Measurements from ENCODE around the gene FOXO1. TPM values are rescaled to one million over a fixed set of nuclear protein-coding genes. Genes with fewer than 3 reads are reported as not detected.

FOXO1 gene
- total RNA-seq, 2 experiments from 2014 or later = 31.6 to 32.2 TPM

DNA sequence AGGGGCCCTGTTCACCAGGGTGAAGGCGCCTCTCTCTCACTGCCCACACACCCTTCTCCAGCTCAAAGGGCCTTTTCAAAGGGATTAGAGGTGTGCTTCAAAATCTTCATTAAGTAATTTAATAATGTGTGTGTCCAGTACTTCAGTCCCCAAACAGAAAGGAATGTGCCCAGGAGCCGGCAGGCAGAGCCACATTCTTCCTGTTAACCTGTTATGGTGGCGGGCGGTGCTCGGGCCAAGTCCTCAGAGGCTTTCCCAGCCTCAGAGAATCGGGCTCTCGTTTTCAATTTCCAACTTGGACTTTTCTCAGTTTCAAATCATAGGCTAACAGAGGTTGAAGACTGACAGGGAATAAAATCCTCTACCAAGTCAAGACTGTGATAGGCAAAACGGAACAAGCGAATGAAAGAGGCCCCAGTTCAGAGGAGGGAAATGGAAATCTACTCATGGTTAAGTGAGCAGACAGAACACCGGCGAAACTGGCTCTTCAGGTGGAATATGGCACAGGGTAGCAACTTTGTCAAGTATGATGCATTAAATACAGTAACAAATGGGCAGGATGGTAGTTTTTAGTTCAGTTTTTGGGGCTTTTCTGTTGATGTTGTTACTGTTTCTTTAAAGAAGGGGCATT, 68.6 kb downstream of the FOXO1 start:
- Mint-ChIP-seq H3K4me3 (peak overlapping the region; percentile 23), H3K9me3 (no peaks in the 10 kb centered on the region), H3K36me3 (ENCODE audit: low read depth) (peaks cover 7% of the 10 kb centered on the region), H3K4me1 (peaks cover 65% of the 10 kb centered on the region), H3K27ac (peak overlapping the region; percentile 33), H3K27me3 (no peaks in the 10 kb centered on the region)
- DNase-seq = no peak
- POLR2A ChIA-PET = interaction anchor here (1.1 to 1.3 kb wide), 2 partner anchors 14 to 50 kb away, joined by 3 to 4 read pairs; no protein-coding TSS in a partner anchor
- CTCF ChIA-PET = interaction anchor here (2.4 kb wide), 1 partner anchor 15 kb away, joined by 7 read pairs; no protein-coding TSS in a partner anchor

DNA sequence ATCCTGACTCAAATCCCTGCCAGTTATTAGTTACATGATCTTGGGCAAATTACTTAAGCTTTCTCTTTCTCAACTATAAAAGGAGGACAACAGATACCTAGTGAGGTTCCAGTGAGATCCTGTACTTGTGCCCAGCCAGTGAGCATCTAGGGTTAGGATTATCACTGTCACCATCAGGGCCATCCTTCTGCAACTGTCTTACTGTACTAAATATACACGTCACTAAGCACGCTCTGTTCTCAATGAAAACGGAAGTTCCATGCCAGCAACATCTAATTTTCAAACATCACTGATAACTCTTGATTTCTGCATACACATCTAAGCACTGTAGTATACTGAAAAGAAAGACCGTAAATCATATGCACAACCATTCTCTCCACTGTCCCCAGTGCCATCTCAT, 70.0 kb downstream of the FOXO1 start:
- peaks cover 68% of the 10 kb centered on the region for H3K4me1 Mint-ChIP-seq
- peak overlapping the region; percentile 29 for H3K4me3 Mint-ChIP-seq
- H3K36me3 Mint-ChIP-seq (ENCODE audit: low read depth) = peaks cover 4% of the 10 kb centered on the region
- no peaks in the 10 kb centered on the region for H3K9me3 Mint-ChIP-seq
- DNase-seq = no peak
- H3K27ac Mint-ChIP-seq = peak overlapping the region; percentile 50
- CTCF ChIA-PET = interaction anchor here (0.6 kb wide), 1 partner anchor 40 kb away, joined by 3 read pairs; no protein-coding TSS in a partner anchor
- no peaks in the 10 kb centered on the region for H3K27me3 Mint-ChIP-seq
- POLR2A ChIA-PET = interaction anchor here (1.0 to 2.4 kb wide), 2 partner anchors 10 to 69 kb away, joined by 3 to 12 read pairs; partner anchors contain the start of gene FOXO1

DNA sequence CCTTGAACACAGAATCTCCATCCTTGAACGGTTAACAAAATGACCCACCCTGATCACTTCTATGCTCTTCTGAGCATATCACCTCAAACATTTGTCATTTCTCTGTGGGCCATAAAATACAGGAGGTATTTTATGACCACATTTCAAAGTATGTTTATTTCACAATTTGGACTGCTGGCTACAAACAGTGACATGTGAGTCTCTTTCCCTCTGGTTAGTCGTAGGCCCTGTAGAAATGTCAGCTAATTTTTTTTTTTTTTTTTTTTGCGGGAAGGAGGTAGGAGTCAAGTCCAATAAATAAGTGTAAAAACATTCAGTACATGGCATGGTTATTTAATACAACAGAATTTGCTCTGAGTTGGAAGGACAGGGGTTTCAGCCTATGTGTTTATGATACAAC, 70.7 kb downstream of the FOXO1 start:
- ChIA-PET CTCF (interaction anchor here (0.6 kb wide), 2 partner anchors 41 to 47 kb away, joined by 3 read pairs; no protein-coding TSS in a partner anchor), POLR2A (interaction anchor here (0.6 to 2.4 kb wide), 3 partner anchors 9 to 70 kb away, joined by 3 to 12 read pairs (median 3); partner anchors contain the start of gene FOXO1)
- no peak for DNase-seq
- peaks cover 4% of the 10 kb centered on the region for H3K36me3 Mint-ChIP-seq (ENCODE audit: low read depth)
- H3K4me3 Mint-ChIP-seq = no peak overlapping the region
- H3K4me1 Mint-ChIP-seq = peaks cover 71% of the 10 kb centered on the region
- no peak overlapping the region for H3K27ac Mint-ChIP-seq
- H3K9me3 Mint-ChIP-seq = no peaks in the 10 kb centered on the region
- no peaks in the 10 kb centered on the region for H3K27me3 Mint-ChIP-seq

DNA sequence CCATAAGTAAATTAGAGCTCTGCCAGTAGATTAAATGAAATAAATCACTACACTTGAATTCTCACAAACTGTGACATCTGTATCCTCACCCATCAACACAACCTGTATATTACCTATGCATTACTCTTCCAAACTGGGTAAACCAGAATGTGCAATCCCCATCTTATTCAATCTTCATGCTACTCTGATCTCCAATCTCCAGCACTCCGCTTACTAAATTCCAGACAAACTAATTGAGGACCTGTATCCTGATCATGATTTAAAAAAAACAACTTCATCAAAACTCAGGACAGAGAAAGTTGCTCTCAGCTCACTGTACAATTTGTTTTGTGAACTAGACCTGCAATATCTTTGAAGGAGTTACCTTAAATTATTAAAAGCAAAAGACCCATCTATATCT, 74.4 kb downstream of the FOXO1 start:
- ChIA-PET CTCF (no interaction called here), POLR2A (interaction anchor here (1.7 kb wide), 1 partner anchor 73 kb away, joined by 4 read pairs; no protein-coding TSS in a partner anchor)
- peaks cover 6% of the 10 kb centered on the region for H3K36me3 Mint-ChIP-seq (ENCODE audit: low read depth)
- no peak overlapping the region for H3K27ac Mint-ChIP-seq
- H3K4me1 Mint-ChIP-seq = peaks cover 68% of the 10 kb centered on the region
- no peak for DNase-seq
- no peak overlapping the region for H3K4me3 Mint-ChIP-seq
- no peaks in the 10 kb centered on the region for H3K9me3 Mint-ChIP-seq
- no peaks in the 10 kb centered on the region for H3K27me3 Mint-ChIP-seq

DNA sequence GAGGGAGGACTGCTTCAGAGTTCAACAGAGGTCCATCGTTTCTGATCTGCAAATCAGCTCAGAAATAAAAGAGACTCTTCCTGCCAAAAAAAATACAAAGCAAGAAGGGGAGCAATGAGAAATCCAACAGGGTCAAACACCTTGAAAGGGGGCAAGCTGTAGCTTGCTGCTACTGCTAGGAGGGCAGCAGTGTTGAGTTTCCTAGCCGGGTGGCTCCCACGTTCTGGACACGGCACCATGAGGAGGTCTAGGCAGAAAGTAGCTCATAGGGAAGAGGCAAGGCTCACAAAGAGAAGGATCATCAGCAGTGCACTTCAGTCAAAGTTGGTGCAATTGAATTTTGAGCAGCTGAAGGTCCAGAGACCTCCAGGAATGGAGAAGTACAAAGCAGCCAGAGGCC, 75.3 kb downstream of the FOXO1 start:
- no peaks in the 10 kb centered on the region for H3K27me3 Mint-ChIP-seq
- H3K4me3 Mint-ChIP-seq = no peak overlapping the region
- POLR2A ChIA-PET = interaction anchor here (1.7 to 2.2 kb wide), 3 partner anchors 22 to 202 kb away, joined by 4 to 7 read pairs (median 4); no protein-coding TSS in a partner anchor
- DNase-seq = no peak
- CTCF ChIA-PET = interaction anchor here (1.0 kb wide), 1 partner anchor 522 kb away, joined by 3 read pairs; no protein-coding TSS in a partner anchor
- H3K27ac Mint-ChIP-seq = no peak overlapping the region
- H3K4me1 Mint-ChIP-seq = peaks cover 68% of the 10 kb centered on the region
- H3K36me3 Mint-ChIP-seq (ENCODE audit: low read depth) = peaks cover 10% of the 10 kb centered on the region
- no peaks in the 10 kb centered on the region for H3K9me3 Mint-ChIP-seq

DNA sequence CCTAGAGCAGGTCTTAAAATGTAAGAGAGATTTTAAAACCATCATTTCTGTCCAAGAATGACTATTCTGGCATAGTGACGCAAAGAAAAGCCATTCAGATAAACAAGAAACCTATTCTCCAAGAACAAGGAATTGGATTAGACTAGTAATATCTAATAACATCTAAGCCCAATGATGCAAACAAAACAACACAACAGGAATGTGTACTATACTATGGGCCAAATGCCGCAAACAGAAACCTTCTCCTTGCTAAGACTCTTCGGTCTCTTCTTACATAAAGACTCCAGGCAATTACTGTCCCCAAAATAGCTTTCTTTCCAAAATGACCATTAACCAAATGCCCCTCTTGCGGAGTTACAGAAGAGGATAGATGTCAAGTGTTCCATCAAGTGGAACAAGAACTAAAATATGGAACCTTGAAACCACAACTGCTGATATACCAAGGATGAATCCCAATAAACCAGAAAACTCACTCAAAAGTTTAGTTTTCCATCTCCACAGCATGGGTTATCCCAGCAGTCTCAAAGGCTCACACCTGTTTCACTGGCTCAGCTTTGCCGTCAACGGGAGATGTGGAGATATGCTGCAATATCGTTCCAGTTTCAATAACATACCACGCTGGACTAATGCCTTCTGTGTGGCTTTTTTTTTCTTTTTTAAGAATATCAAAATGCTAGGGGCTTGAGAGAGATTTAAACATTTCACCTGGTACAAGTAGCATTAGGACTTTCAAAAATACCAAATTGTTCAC, 76.2 kb downstream of the FOXO1 start:
- Mint-ChIP-seq H3K9me3 (no peaks in the 10 kb centered on the region), H3K36me3 (ENCODE audit: low read depth) (peaks cover 10% of the 10 kb centered on the region), H3K4me3 (no peak overlapping the region), H3K4me1 (peaks cover 71% of the 10 kb centered on the region), H3K27ac (peak overlapping the region; percentile 69), H3K27me3 (no peaks in the 10 kb centered on the region)
- ChIA-PET CTCF (no interaction called here), POLR2A (interaction anchor here (1.7 to 2.2 kb wide), 4 partner anchors 10 to 201 kb away, joined by 4 to 7 read pairs (median 5); no protein-coding TSS in a partner anchor)
- no peak for DNase-seq

DNA sequence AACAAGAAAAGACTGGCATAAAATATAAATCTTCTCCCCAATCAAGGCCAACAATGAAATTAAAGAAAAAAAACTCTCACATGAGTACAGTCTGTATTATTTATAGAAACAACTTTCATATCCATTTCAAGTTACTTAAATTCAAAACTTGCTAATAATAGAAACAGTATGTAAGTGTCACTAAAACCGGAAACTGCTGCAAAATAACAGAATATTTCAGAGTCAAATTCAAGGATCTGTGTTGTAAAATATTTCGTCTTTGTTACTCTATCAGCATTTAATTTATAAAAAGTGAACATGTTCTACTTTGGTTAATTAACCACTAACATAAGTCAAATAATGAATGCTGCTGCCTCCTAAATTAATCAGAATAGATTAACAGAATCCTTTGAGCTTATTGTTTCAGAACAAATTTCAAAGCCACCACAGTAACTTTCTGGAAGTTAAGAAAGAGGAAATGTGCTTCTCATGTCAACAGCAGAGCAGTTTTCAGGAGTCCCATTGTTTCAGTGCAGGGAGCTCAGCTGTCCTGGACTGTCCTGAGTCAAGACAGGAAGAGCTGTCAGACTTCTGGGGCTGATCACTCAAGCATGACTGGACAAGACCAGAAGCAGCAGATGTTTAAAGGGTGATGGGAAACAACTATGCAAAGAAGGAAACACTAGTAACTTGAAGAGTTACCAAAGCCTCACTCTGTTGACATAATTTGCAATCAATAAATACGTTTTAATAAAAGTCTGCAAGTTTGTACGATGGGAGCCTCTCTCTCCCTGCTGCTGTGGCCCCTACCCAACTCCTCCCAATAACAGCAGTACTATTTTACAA, 76.9 kb downstream of the FOXO1 start:
- Mint-ChIP-seq H3K4me3 (no peak overlapping the region), H3K27ac (peak overlapping the region; percentile 69), H3K4me1 (peaks cover 74% of the 10 kb centered on the region), H3K27me3 (no peaks in the 10 kb centered on the region), H3K36me3 (ENCODE audit: low read depth) (peaks cover 10% of the 10 kb centered on the region), H3K9me3 (no peaks in the 10 kb centered on the region)
- ChIA-PET POLR2A (interaction anchor here (1.8 to 2.2 kb wide), 3 partner anchors 11 to 201 kb away, joined by 4 to 7 read pairs (median 6); no protein-coding TSS in a partner anchor), CTCF (no interaction called here)
- no peak for DNase-seq

DNA sequence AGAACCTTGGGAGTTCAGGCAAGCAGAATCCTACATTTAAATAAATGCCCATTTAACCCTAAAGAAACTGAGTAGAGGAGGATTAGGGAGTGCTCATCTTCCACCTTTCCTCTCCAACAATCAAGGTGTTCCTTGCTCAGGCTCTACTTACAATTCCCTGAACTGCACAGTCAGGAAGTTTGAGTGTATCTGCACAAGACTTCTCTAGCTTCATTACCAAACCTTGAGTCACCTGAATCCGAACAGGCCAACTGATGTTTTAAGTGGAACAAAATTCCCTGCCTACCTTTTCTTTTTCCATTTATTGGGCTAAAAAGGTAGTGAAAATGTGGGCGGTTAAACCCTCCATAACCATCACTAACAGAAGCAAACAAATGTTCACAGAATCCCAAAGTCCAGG, 78.3 kb downstream of the FOXO1 start:
- Mint-ChIP-seq H3K27ac (no peak overlapping the region), H3K36me3 (ENCODE audit: low read depth) (peaks cover 19% of the 10 kb centered on the region), H3K4me3 (no peak overlapping the region), H3K4me1 (peaks cover 78% of the 10 kb centered on the region), H3K27me3 (no peaks in the 10 kb centered on the region), H3K9me3 (peaks cover 8% of the 10 kb centered on the region)
- CTCF ChIA-PET = no interaction called here
- POLR2A ChIA-PET = no interaction called here
- no peak for DNase-seq

DNA sequence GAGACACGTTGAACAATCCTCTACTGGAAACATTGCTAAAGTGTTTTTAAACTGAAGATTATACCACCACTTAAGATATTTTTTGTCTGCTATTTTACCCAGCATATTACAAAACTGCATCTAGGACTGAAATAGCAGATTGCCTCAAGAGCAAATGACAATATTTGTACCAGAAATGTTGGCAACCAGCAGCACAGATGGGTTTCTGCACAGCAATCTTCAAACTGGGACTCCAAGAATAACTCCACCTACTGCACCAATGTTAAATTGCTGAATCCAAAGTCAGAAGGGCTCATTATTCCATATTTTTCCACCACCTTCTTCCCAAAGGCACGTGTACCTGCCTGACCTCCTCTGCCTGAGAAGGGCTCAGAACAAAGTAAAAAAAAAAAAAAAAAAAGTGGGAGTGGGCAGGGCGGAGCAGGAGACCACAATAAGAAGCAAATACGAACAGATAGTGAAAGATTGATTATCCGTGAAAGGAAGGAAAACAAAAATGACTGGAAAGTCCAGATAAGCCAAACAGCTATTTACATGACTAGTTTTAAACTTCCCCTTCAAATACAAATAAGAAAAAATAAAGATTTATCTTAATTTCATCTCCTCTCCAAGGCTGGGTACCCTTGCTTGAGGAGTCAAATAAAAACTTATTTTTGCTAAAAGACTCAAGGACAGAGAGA, 79.4 kb downstream of the FOXO1 start:
- no peaks in the 10 kb centered on the region for H3K27me3 Mint-ChIP-seq

DNA sequence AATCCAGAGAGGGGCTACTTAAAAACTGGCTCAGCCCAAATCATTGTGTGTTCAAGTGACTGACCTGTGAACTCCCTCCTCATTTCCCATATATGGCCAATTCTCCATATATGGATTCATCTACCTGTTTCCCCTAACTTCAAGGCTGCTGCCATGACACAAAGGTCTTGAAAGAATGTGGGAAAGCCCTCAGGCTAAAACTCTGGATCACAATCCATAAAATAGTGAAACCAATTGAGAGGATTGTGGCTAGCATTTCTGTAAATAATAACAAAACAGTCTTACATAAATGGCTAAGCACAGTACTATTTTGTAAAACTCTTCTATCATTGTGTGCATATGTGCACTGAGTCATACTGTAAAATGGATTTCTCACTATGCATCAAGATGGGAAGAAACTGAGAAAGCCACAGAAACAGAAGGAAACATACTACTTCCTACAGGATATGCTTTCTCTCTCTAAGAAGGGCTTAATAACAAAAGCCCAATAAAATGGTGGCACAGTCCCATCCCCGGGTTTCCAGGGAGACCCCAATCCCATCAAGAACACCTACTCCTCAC, 80.5 kb downstream of the FOXO1 start:
- ChIA-PET POLR2A (interaction anchor here (1.8 kb wide), 1 partner anchor 10 kb away, joined by 3 read pairs; no protein-coding TSS in a partner anchor), CTCF (no interaction called here)
- no peak for DNase-seq
- no peak overlapping the region for H3K4me3 Mint-ChIP-seq
- H3K9me3 Mint-ChIP-seq = peaks cover 13% of the 10 kb centered on the region
- peaks cover 74% of the 10 kb centered on the region for H3K4me1 Mint-ChIP-seq
- H3K36me3 Mint-ChIP-seq (ENCODE audit: low read depth) = peaks cover 26% of the 10 kb centered on the region
- no peaks in the 10 kb centered on the region for H3K27me3 Mint-ChIP-seq
- H3K27ac Mint-ChIP-seq = no peak overlapping the region

More for the DNA sequence above, 79.4 kb downstream of the FOXO1 start:
- Mint-ChIP-seq H3K4me1 (peaks cover 78% of the 10 kb centered on the region), H3K9me3 (peaks cover 13% of the 10 kb centered on the region), H3K27ac (no peak overlapping the region), H3K36me3 (ENCODE audit: low read depth) (peaks cover 26% of the 10 kb centered on the region), H3K4me3 (no peak overlapping the region)
- CTCF ChIA-PET = no interaction called here
- no peak for DNase-seq
- POLR2A ChIA-PET = interaction anchor here (1.8 kb wide), 1 partner anchor 9 kb away, joined by 3 read pairs; no protein-coding TSS in a partner anchor

DNA sequence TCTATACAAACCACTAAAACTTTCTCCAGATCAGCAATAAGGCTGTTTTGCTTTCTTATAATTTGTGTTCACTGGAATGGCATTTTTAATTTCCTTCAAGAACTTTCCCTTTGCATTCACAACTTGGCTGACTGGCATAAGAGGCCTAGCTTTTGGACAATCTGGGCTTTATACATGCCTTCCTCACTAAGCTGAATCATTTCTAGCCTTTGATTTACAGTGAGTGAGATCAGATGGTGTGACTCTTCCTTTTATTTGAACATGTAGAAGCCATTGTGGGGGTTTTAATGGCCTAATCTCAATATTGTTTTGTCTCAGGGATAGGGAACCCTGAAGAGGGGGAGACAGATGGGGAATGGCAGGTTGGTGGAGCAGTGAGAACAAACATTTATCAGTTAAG, 82.7 kb downstream of the FOXO1 start:
- H3K4me1 Mint-ChIP-seq = peaks cover 62% of the 10 kb centered on the region
- H3K27ac Mint-ChIP-seq = peak overlapping the region; percentile 14
- no peaks in the 10 kb centered on the region for H3K27me3 Mint-ChIP-seq
- CTCF ChIA-PET = interaction anchor here (0.6 kb wide), 3 partner anchors 23 to 535 kb away, joined by 3 to 5 read pairs (median 3); no protein-coding TSS in a partner anchor
- H3K36me3 Mint-ChIP-seq (ENCODE audit: low read depth) = peaks cover 27% of the 10 kb centered on the region
- DNase-seq = no peak
- H3K9me3 Mint-ChIP-seq = peaks cover 13% of the 10 kb centered on the region
- POLR2A ChIA-PET = no interaction called here
- H3K4me3 Mint-ChIP-seq = no peak overlapping the region

DNA sequence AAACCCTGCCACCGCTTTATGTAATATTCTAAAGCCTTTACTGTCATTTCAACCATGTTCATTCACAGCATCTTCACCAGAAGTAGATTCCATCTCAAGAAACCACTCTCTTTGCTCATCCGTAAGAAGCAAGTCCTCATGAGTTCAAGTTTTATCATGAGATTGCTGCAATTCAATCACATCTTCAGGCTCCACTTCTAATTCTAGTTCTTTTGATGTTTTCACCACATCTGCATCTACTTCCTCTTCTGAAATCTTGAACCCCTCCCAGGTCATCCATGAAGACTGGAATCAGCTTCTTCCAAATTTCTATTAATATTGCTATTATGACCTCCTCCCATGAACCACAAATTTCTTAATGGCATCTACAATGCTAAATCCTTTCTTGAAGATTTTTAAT, 83.9 kb downstream of the FOXO1 start:
- ChIA-PET POLR2A (no interaction called here), CTCF (no interaction called here)
- H3K36me3 Mint-ChIP-seq (ENCODE audit: low read depth) = peaks cover 27% of the 10 kb centered on the region
- H3K27me3 Mint-ChIP-seq = no peaks in the 10 kb centered on the region
- H3K9me3 Mint-ChIP-seq = peaks cover 13% of the 10 kb centered on the region
- DNase-seq = no peak
- peaks cover 62% of the 10 kb centered on the region for H3K4me1 Mint-ChIP-seq
- no peak overlapping the region for H3K4me3 Mint-ChIP-seq
- no peak overlapping the region for H3K27ac Mint-ChIP-seq
